Muscle of leg (tissue), 16 donors: ENCODE results near the gene PFN3. TPM values are rescaled to one million over a fixed set of nuclear protein-coding genes. Genes with fewer than 3 reads are reported as not detected.

Experiments
- DNase-seq: peaks from one replicate; pipeline ENCODE4 v3.0.0; 2013
- H3K27ac ChIP-seq: one replicate; pipeline ENCODE4 v1.5.1; 2013; ENCODE audit warnings: mild to moderate bottlenecking, low read length, control low read depth
- H3K27me3 ChIP-seq: one replicate; pipeline ENCODE4 v1.6.1; 2013; ENCODE audit warnings: low read length; ENCODE audit not compliant: control insufficient read depth, insufficient read depth
- H3K36me3 ChIP-seq: one replicate; pipeline ENCODE4 v1.6.1; 2013; ENCODE audit warnings: low read length; ENCODE audit not compliant: control insufficient read depth, insufficient read depth
- H3K4me1 ChIP-seq: one replicate; pipeline ENCODE4 v1.6.1; 2013; ENCODE audit warnings: low read length; ENCODE audit not compliant: control insufficient read depth, insufficient read depth
- H3K4me3 ChIP-seq: one replicate; pipeline ENCODE4 v1.5.1; 2013; ENCODE audit warnings: low read length, control low read depth
- H3K9me3 ChIP-seq: replicated peaks from 2 replicates; pipeline ENCODE4 v1.6.1; 2013; ENCODE audit warnings: low read depth, low read length; ENCODE audit not compliant: control insufficient read depth
- WGBS: methylation state at CpG from one replicate; pipeline ENCODE4 v1.1.5; 2013; ENCODE audit warnings: missing lambda C conversion rate; ENCODE audit not compliant: insufficient coverage; 5-methylcytosine and 5-hydroxymethylcytosine counted together
- long read RNA-seq, 11 donors: transcript quantifications; one replicate each; lab custom pipeline, GENCODE V29; 2026
- polyA plus RNA-seq, 8 donors: library from polyadenylated mRNA; unstranded; fragments of 120-200 nt; gene quantifications; one replicate each; pipeline versions ENCODE4 v1.2.1 to v1.2.3, GENCODE V29; 2013; ENCODE audit warnings: inconsistent platforms in 1 of 8, low replicate concordance in 1 of 8; ENCODE audit not compliant: insufficient read length in 8 of 8, insufficient read depth in 1 of 8
- total RNA-seq: library from RNA; stranded (reverse); fragments of 120-200 nt; gene quantifications from one replicate; pipeline ENCODE4 v1.2.4, GENCODE V29; 2013

PFN3 gene, protein sequence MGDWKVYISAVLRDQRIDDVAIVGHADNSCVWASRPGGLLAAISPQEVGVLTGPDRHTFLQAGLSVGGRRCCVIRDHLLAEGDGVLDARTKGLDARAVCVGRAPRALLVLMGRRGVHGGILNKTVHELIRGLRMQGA
- not detected for total RNA-seq
- not detected for polyA plus RNA-seq
- long read RNA-seq, donor 1, result 0 reads
- long read RNA-seq, donor 2, result 0 reads
- long read RNA-seq, donor 3, result 0 reads
- long read RNA-seq, donor 4, result 0 reads
- long read RNA-seq, donor 5, result 0 reads
- long read RNA-seq, donor 6, result 0 reads
- long read RNA-seq, donor 7, result 0 reads
- long read RNA-seq, donor 8, result 0 reads
- long read RNA-seq, donor 9, result 0 reads
- long read RNA-seq, donor 10, partial matches to known transcripts, result 0 of 1 reads
- long read RNA-seq, donor 10, other reads (novel, unspliced or antisense), result 0 of 1 reads
- long read RNA-seq, donor 11, result 0 reads

DNA sequence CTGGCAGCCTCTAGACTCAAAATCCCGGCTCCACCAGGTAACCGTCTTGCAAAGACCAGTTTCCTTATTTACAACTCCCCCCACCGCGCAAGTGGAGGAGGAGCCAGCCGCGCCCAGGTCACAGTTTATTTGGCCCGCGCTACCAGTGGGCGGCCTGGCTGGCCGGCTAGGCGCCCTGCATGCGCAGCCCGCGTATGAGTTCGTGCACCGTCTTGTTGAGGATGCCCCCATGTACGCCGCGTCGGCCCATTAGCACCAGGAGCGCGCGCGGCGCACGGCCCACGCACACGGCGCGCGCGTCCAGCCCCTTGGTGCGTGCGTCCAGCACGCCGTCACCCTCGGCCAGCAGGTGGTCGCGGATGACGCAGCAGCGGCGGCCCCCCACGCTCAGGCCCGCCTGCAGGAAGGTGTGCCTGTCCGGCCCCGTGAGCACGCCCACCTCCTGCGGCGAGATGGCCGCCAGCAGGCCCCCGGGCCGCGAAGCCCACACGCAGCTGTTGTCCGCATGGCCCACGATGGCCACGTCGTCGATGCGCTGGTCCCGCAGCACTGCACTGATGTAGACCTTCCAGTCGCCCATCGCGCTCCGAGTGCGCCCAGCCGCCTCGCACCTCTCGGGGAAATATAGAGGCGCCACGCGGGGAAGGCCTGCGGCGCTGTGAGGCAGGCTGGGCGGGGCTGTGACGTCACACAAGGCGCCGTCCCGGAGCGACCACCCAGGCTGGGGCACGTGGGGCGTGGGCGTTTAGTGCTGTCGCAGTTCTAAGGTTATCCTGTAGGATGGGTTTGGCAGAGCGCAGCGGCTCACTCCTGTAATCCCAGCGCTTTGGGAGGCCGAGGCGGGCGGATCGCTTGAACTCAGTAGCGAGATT lies at the start of gene PFN3:
PFN3 (minus strand) TSS at position 665 of the 872 bp plus-strand sequence; CDS start at position 580, 85 bp downstream.
- Histone ChIP-seq H3K9me3 (no peaks in the 10 kb centered on the region), H3K27ac (no peak within 1 kb of the TSS), H3K27me3 (peaks cover 97% of the 10 kb centered on the region), H3K36me3 (no peaks in the 10 kb centered on the region), H3K4me1 (peaks cover 40% of the 10 kb centered on the region), H3K4me3 (no peak within 1 kb of the TSS)
- WGBS, result 3% methylated on average over 84 of the region's 92 CpGs
- DNase-seq, result peak; percentile 52

GRCh38 chr5:177449140-177450061 lies 48.9 kb upstream of the PFN3 start:
- peaks cover 36% of the 10 kb centered on the region for H3K4me1 ChIP-seq
- no peak overlapping the region for H3K4me3 ChIP-seq
- H3K36me3 ChIP-seq, result no peaks in the 10 kb centered on the region
- peaks cover 65% of the 10 kb centered on the region for H3K27me3 ChIP-seq
- no peak for DNase-seq
- no peaks in the 10 kb centered on the region for H3K9me3 ChIP-seq
- 80% methylated on average over 16 of the region's 18 CpGs for WGBS
- H3K27ac ChIP-seq, result no peak overlapping the region

DNA sequence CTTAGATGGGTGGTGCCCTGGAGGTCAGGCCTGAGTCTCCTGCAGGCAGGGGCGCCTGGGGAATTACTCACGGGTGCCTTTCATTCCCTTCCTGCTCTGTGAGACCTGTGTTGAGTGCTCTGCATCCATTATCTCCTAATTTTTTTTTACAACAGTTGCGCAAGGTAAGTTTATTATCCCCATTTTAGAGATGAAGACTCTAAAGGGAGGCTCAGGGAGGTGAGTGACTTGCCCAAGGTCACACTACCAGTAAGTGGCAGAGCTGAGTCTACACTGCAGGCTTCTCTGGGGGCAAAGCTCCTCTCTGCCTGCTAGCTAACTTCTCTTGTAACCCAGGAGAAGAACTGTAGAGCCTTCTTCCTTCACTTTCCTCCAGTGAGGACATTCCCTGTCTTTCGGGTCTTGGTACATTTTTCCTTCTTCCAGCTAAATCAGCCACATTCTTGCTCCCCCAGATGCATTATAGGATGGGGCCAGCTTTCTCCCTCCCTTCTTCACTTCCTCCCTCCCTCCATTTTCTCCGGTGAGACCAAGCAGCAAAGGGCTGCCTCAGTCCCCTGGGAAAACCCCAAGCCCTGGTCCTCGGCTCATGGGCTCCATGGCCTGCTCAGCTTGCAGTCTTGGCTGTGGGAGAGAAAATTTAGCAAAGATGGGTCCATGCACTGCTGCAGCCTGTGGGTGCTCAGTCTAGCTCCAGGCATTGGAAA lies 47.9 kb upstream of the PFN3 start:
- 90% methylated on average over 1 of the region's 6 CpGs for WGBS
- H3K4me3 ChIP-seq, result no peak overlapping the region
- no peak for DNase-seq

DNA sequence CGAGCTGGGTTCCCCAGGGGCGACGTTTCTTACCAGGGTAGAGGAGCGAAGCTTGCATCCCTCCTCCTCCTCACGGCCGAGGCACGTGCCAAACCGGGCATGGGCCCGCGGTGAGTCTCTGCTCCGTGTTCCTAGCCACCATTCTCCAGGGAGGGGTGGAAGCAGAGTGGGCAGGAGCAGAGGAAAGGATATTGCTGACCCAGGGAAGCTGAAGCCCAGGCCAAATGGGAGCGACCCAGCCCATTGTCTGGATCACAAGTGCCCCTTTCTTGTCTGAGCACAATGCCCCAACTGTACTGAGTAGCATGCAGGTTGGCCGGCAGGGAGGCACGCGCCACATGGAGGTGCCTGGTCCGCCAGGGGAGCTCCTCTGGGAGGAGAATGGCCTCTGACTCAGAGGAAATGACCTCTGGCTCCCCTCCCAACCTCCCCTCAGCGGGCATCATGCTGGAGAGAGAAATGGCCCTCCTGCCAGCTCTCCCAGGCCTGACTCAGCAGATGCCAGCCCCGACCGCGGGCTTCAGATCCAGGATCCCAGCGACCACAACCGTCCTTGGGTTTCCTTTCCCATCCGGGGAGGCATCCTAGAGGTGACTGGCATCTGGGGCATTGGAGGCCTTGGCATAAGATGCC lies 47.3 kb upstream of the PFN3 start:
- Histone ChIP-seq H3K36me3 (peaks cover 8% of the 10 kb centered on the region), H3K4me1 (peaks cover 24% of the 10 kb centered on the region), H3K27ac (no peak overlapping the region), H3K4me3 (no peak overlapping the region), H3K9me3 (no peaks in the 10 kb centered on the region), H3K27me3 (peaks cover 56% of the 10 kb centered on the region)
- 23% methylated on average over 14 of the region's 23 CpGs for WGBS
- peak; percentile 46 for DNase-seq

More for the DNA sequence above, 47.9 kb upstream of the PFN3 start:
- Histone ChIP-seq H3K4me1 (peaks cover 27% of the 10 kb centered on the region), H3K9me3 (no peaks in the 10 kb centered on the region), H3K27ac (no peak overlapping the region), H3K36me3 (peaks cover 2% of the 10 kb centered on the region), H3K27me3 (peaks cover 57% of the 10 kb centered on the region)

DNA sequence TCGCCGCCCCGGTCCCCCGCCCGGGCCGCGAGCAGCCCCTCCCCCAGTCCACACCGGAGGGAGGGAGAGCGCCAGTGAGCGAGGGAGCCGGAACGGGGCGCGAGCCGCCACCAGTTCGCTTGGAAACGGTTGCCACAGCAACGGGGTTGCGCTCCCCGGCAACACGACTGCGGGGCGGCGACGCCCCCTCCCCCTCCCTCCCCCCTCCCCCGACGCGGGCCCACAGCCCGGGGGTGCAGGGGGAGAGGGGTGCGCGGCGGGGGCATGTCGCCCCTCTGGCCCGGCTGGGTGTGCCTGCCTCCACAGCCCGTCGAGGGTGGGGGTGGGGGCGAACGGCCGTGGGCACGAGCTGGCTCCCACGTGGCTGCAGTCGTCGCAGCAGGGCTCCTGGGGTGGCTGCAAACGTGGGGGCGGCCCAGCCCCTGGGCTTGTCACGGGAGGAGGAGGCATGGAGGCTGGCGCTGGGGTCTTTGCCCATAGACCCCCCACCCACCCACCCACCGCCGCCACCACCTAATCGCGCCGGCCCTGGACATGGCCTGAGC lies 46.7 kb upstream of the PFN3 start:
- Histone ChIP-seq H3K9me3 (no peaks in the 10 kb centered on the region), H3K27me3 (peaks cover 53% of the 10 kb centered on the region), H3K36me3 (peaks cover 13% of the 10 kb centered on the region), H3K27ac (no peak overlapping the region), H3K4me3 (peak overlapping the region; percentile 21), H3K4me1 (peaks cover 24% of the 10 kb centered on the region)
- DNase-seq, result peak; percentile 78
- WGBS, result 1% methylated on average over 17 of the region's 52 CpGs

- Histone ChIP-seq H3K36me3 (peaks cover 18% of the 10 kb centered on the region), H3K9me3 (no peaks in the 10 kb centered on the region), H3K4me3 (peak within 1 kb of the TSS; percentile 43), H3K4me1 (peaks cover 25% of the 10 kb centered on the region), H3K27me3 (peaks cover 49% of the 10 kb centered on the region), H3K27ac (no peak within 1 kb of the TSS)
- WGBS, result under 1% methylated on average over 83 of the region's 89 CpGs
- peak; percentile 81 for DNase-seq
Measured at GRCh38 chr5:177446200-177447065, 46.0 kb upstream of the PFN3 start, which contains the start of gene PRR7. PRR7 (plus strand) TSS chr5:177446814; CDS start chr5:177455068, 8,254 bp downstream.

DNA sequence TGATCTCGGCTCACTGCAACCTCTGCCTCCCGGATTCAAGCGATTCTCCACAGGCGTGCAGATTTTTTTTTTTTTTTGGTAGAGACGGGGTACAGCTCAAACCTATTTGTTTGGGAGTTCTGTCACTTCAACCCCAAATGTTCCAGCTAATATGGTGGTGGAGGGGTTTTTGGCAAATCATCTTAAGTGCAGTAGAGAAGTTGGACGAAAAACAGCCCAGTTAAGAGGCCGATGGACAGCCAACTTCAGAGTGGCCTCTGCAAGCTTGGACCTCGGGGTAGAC lies 45.4 kb upstream of the PFN3 start:
- peak overlapping the region; percentile 43 for H3K4me3 ChIP-seq
- H3K27me3 ChIP-seq, result peaks cover 49% of the 10 kb centered on the region
- WGBS, result 0% methylated on average over 3 of the region's 8 CpGs
- H3K9me3 ChIP-seq, result no peaks in the 10 kb centered on the region
- H3K27ac ChIP-seq, result no peak overlapping the region
- H3K4me1 ChIP-seq, result peaks cover 30% of the 10 kb centered on the region
- DNase-seq, result no peak
- peaks cover 24% of the 10 kb centered on the region for H3K36me3 ChIP-seq
